Nephron progenitor cell (in vitro differentiated cells): ENCODE data around the gene HSPA12B.
A peak's percentile ranks its signal among the peaks of the same experiment; 100 is the strongest.

ENCODE experiments used
- DNase-seq: peaks from one replicate; pipeline ENCODE4 v3.0.0; 2021
- H3K27ac Mint-ChIP-seq: 2 replicates; pipeline ENCODE4 v1.8.0; 2021; ENCODE audit warnings: mild to moderate bottlenecking, moderate library complexity, mixed read lengths
- H3K27me3 Mint-ChIP-seq: 2 replicates; pipeline ENCODE4 v1.8.0; 2021; ENCODE audit warnings: mild to moderate bottlenecking, low read depth, mixed read lengths; ENCODE audit not compliant: poor library complexity
- H3K36me3 Mint-ChIP-seq: 2 replicates; pipeline ENCODE4 v1.8.0; 2021; ENCODE audit warnings: low read depth, mixed read lengths
- H3K4me1 Mint-ChIP-seq: 2 replicates; pipeline ENCODE4 v1.8.0; 2021; ENCODE audit warnings: mixed read lengths
- H3K4me3 Mint-ChIP-seq: 2 replicates; pipeline ENCODE4 v1.8.0; 2021; ENCODE audit warnings: mild to moderate bottlenecking, moderate library complexity, mixed read lengths
- H3K9me3 Mint-ChIP-seq: 2 replicates; pipeline ENCODE4 v1.8.0; 2021; ENCODE audit warnings: mild to moderate bottlenecking, moderate library complexity, mixed read lengths
- CTCF ChIP-seq: fragments of 200-600 bp; sonication (generic); IDR thresholded peaks from 2 replicates; pipeline ENCODE4 v1.5.0; 2021; ENCODE audit warnings: antibody characterized with exemption

Gene HSPA12B

GRCh38 chr20:3759316-3759823, 26.9 kb downstream of the HSPA12B start:
- no peak for DNase-seq
- TF ChIP-seq CTCF: no peak
- Mint-ChIP-seq H3K27me3 (peaks cover 3% of the 10 kb centered on the region), H3K9me3 (no peaks in the 10 kb centered on the region), H3K36me3 (peaks cover 19% of the 10 kb centered on the region), H3K4me3 (peak overlapping the region; percentile 43), H3K27ac (peak overlapping the region; percentile 65), H3K4me1 (peaks cover 41% of the 10 kb centered on the region)

GRCh38 chr20:3759884-3760283, 27.4 kb downstream of the HSPA12B start:
- Mint-ChIP-seq H3K9me3 (no peaks in the 10 kb centered on the region), H3K36me3 (peaks cover 19% of the 10 kb centered on the region), H3K27me3 (peaks cover 3% of the 10 kb centered on the region), H3K4me1 (peaks cover 47% of the 10 kb centered on the region), H3K4me3 (peak overlapping the region; percentile 43), H3K27ac (peak overlapping the region; percentile 65)
- no peak for DNase-seq
- TF ChIP-seq CTCF: no peak

DNA sequence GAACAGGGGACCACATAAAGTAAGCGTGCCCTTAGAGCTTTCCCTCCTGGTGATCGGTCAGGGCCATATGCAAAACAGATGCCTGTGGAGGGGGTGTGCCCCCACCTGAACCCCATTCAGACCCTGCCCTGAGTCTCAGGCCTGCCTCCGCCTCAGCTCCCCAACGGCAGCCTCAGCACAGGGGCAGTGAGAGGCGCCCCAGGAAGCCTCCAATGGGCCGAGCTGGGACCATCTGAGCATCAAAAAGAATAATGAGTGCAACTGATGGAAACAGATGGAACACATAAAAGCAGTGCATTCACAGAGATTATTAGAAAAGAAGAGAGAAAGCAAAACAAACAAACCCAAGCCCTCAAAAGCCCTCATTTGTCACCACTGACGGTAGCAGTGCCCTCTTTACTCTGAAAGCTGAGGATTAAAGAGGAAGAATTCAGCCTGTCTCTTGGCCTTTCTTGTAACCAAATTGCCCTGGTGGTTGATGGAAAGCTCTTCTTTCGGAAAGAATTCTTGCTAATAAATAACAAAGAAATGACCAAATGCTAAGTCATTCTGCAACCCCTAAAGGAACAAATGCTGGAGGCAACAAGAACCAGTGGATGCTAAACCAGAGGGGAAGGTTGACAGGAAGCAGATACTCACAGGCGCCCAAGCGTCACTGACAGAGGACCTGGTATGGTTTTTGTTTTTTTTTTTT, 28.3 kb downstream of the HSPA12B start:
- peak overlapping the region; percentile 70 for H3K27ac Mint-ChIP-seq
- DNase-seq: no peak
- TF ChIP-seq CTCF: no peak
- peaks cover 3% of the 10 kb centered on the region for H3K27me3 Mint-ChIP-seq
- no peak overlapping the region for H3K4me3 Mint-ChIP-seq
- H3K4me1 Mint-ChIP-seq: peaks cover 56% of the 10 kb centered on the region
- H3K9me3 Mint-ChIP-seq: no peaks in the 10 kb centered on the region
- H3K36me3 Mint-ChIP-seq: peaks cover 19% of the 10 kb centered on the region

GRCh38 chr20:3763671-3764601, 31.5 kb downstream of the HSPA12B start:
- H3K27me3 Mint-ChIP-seq: peaks cover 3% of the 10 kb centered on the region
- H3K27ac Mint-ChIP-seq: no peak overlapping the region
- no peaks in the 10 kb centered on the region for H3K9me3 Mint-ChIP-seq
- no peak for DNase-seq
- no peak overlapping the region for H3K4me3 Mint-ChIP-seq
- H3K4me1 Mint-ChIP-seq: peaks cover 73% of the 10 kb centered on the region
- H3K36me3 Mint-ChIP-seq: peaks cover 6% of the 10 kb centered on the region
- no peak for TF ChIP-seq CTCF

GRCh38 chr20:3764659-3765058, 32.2 kb downstream of the HSPA12B start:
- H3K27me3 Mint-ChIP-seq: peaks cover 3% of the 10 kb centered on the region
- no peak overlapping the region for H3K4me3 Mint-ChIP-seq
- H3K36me3 Mint-ChIP-seq: peaks cover 6% of the 10 kb centered on the region
- TF ChIP-seq CTCF: no peak
- H3K4me1 Mint-ChIP-seq: peaks cover 71% of the 10 kb centered on the region
- no peak overlapping the region for H3K27ac Mint-ChIP-seq
- DNase-seq: no peak
- H3K9me3 Mint-ChIP-seq: no peaks in the 10 kb centered on the region
